HepG2 (cell line): ENCODE data around the gene DMRT1. TPM values are rescaled to one million over a fixed set of nuclear protein-coding genes. Genes with fewer than 3 reads are reported as not detected.

Experiments used
- ATAC-seq: fragments of 200-7000 bp; cut with Tn5 transposase; 3 replicates; pipeline ENCODE4 v1.9.1; 2020; ENCODE audit warnings: mild to moderate bottlenecking, moderate library complexity
- BruUV-seq: library from RNA; stranded (reverse); fragments of 400-500 nt; replicated peaks from 2 replicates; lab custom pipeline; 2021; lab: Mats Ljungman, UMichigan
- CTCF ChIA-PET: fragments of 300-600 bp; formaldehyde crosslinking; extraction: SDS; loops from one replicate; lab custom pipeline; 2021; ENCODE audit warnings: low total read pairs, inconsistent platforms, low intra/inter-chr PET ratio; lab: Yijun Ruan, JAX
- POLR2A ChIA-PET: fragments of 350-600 bp; sonication (Branson Sonifier 250); formaldehyde crosslinking; loops from one replicate; lab custom pipeline; 2020; ENCODE audit warnings: antibody characterized with exemption, inconsistent platforms; lab: Yijun Ruan, JAX
- DNase-seq: peaks from one replicate; pipeline ENCODE4 v3.0.0-alpha.2; 2015; ENCODE audit warnings: low spot score
- FAIRE-seq: peaks from 3 replicates; lab custom pipeline; 2011; peaks lifted over from hg19 to GRCh38; lab: Jason Lieb, UNC
- H2AFZ ChIP-seq: one replicate; pipeline ENCODE4 v1.6.1; 2011; ENCODE audit warnings: low read length, inconsistent platforms
- H3K27ac ChIP-seq: fragments of 300-600 bp; 3 replicates; pipeline ENCODE4 v1.8.0; 2011; ENCODE audit warnings: mixed run types, mild to moderate bottlenecking, mixed read lengths, low read length, inconsistent platforms; ENCODE audit not compliant: insufficient read depth; ENCODE audit errors: extremely low read length
- H3K27me3 ChIP-seq, 2 experiments: fragments of 200-600 bp in 1 of 2; 2 replicates in 1 of 2; 3 replicates in 1 of 2; pipeline versions ENCODE4 v1.6.0 to v1.8.0; 2011; ENCODE audit warnings: low read length in 2 of 2, mild to moderate bottlenecking in 2 of 2, moderate library complexity in 2 of 2, inconsistent platforms in 1 of 2; ENCODE audit not compliant: insufficient read depth in 2 of 2, control insufficient read depth in 1 of 2
- H3K36me3 ChIP-seq, 2 experiments: fragments of 200-600 bp in 1 of 2; replicated peaks in 1 of 2; 2 replicates in 1 of 2; 3 replicates in 1 of 2; pipeline versions ENCODE4 v1.5.1 to v1.8.0; 2011; ENCODE audit warnings: low read length in 2 of 2, inconsistent platforms in 1 of 2; ENCODE audit not compliant: insufficient read depth in 2 of 2, control insufficient read depth in 1 of 2
- H3K4me1 ChIP-seq: 2 replicates; pipeline ENCODE4 v1.5.1; 2012; ENCODE audit warnings: low read length, inconsistent platforms; ENCODE audit not compliant: insufficient read depth
- H3K4me2 ChIP-seq: 2 replicates; pipeline ENCODE4 v1.6.0; 2011; ENCODE audit warnings: low read depth, low read length, inconsistent platforms
- H3K4me3 ChIP-seq, 3 experiments: fragments of 200-600 bp in 1 of 3; sonication (generic), shearing (Covaris generic) in 1 of 3; replicated peaks in 1 of 3; 2 replicates each; pipeline ENCODE4 v1.5.1; 2011 to 2016; ENCODE audit warnings: low read length in 3 of 3, inconsistent platforms in 2 of 3, low read depth in 2 of 3, mild to moderate bottlenecking in 2 of 3, control low read depth in 1 of 3, mixed read lengths in 1 of 3; ENCODE audit not compliant: insufficient read depth in 1 of 3
- H3K79me2 ChIP-seq: one replicate; pipeline ENCODE4 v1.6.1; 2011; ENCODE audit warnings: low read length, inconsistent platforms; ENCODE audit not compliant: insufficient read depth
- H3K9ac ChIP-seq: 2 replicates; pipeline ENCODE4 v1.6.0; 2011; ENCODE audit warnings: mild to moderate bottlenecking, low read depth, low read length, inconsistent platforms; ENCODE audit not compliant: insufficient read depth
- H3K9me3 ChIP-seq: 2 replicates; pipeline ENCODE4 v1.5.1; 2012; ENCODE audit warnings: mild to moderate bottlenecking, low read length
- H4K20me1 ChIP-seq: 2 replicates; pipeline ENCODE4 v1.6.0; 2011; ENCODE audit warnings: inconsistent platforms, mild to moderate bottlenecking, low read length, moderate library complexity; ENCODE audit not compliant: insufficient read depth
- ARID2 ChIP-seq: sonication (generic); formaldehyde crosslinking; IDR thresholded peaks from 2 replicates; pipeline ENCODE4 v1.8.1; 2022; ENCODE audit warnings: mild to moderate bottlenecking, missing genetic modification reagents, borderline replicate concordance
- E2F2 ChIP-seq: sonication (generic); formaldehyde crosslinking; IDR thresholded peaks from 2 replicates; pipeline ENCODE4 v1.4.0; 2020; ENCODE audit warnings: missing genetic modification reagents, borderline replicate concordance
- MZF1 ChIP-seq: sonication (generic); formaldehyde crosslinking; IDR thresholded peaks from 2 replicates; pipeline ENCODE4 v1.8.1; 2023; ENCODE audit warnings: mild to moderate bottlenecking, missing genetic modification reagents, borderline replicate concordance
- NFYB ChIP-seq: sonication (generic); formaldehyde crosslinking; IDR thresholded peaks from 2 replicates; pipeline ENCODE4 v1.4.0; 2020; ENCODE audit warnings: missing genetic modification reagents
- NONO ChIP-seq, 2 experiments: fragments of 450-650 bp in 1 of 2; sonication (generic) in 1 of 2; formaldehyde crosslinking in 1 of 2; IDR thresholded peaks in 1 of 2; conservative IDR thresholded peaks in 1 of 2; 2 replicates each; pipeline versions ENCODE4 v1.6.1 to v1.8.0; 2017 to 2022; ENCODE audit warnings: mild to moderate bottlenecking in 1 of 2, missing genetic modification reagents in 1 of 2, moderate library complexity in 1 of 2
- RFX3 ChIP-seq: IDR thresholded peaks from 2 replicates; pipeline ENCODE4 v1.6.1; 2016; ENCODE audit warnings: missing biosample characterization, missing genetic modification reagents
- UBTF ChIP-seq: sonication (generic); formaldehyde crosslinking; IDR thresholded peaks from 2 replicates; pipeline ENCODE4 v1.4.0; 2020; ENCODE audit warnings: mild to moderate bottlenecking, missing genetic modification reagents
- YEATS4 ChIP-seq: sonication (generic); formaldehyde crosslinking; IDR thresholded peaks from 2 replicates; pipeline ENCODE4 v1.4.0; 2020; ENCODE audit warnings: missing genetic modification reagents, borderline replicate concordance
- ZEB1 ChIP-seq: IDR thresholded peaks from 2 replicates; pipeline ENCODE4 v1.6.1; 2012; ENCODE audit warnings: mild to moderate bottlenecking, low read depth, inconsistent platforms; ENCODE audit not compliant: insufficient replicate concordance
- ZFP82 ChIP-seq: sonication (generic); formaldehyde crosslinking; IDR thresholded peaks from 2 replicates; pipeline ENCODE4 v1.5.1; 2020; ENCODE audit warnings: mild to moderate bottlenecking, missing genetic modification reagents, borderline replicate concordance
- ZNF121 ChIP-seq: sonication (generic); formaldehyde crosslinking; IDR thresholded peaks from 2 replicates; pipeline ENCODE4 v1.5.0; 2020; ENCODE audit warnings: mild to moderate bottlenecking, missing genetic modification reagents
- ZNF503 ChIP-seq: sonication (generic); formaldehyde crosslinking; IDR thresholded peaks from 2 replicates; pipeline ENCODE4 v1.4.0; 2020; ENCODE audit warnings: missing genetic modification reagents
- ZNF619 ChIP-seq: sonication (generic); formaldehyde crosslinking; IDR thresholded peaks from 2 replicates; pipeline ENCODE4 v1.4.0; 2020; ENCODE audit warnings: mild to moderate bottlenecking, missing genetic modification reagents
- ZNF772 ChIP-seq: sonication (generic); formaldehyde crosslinking; IDR thresholded peaks from 2 replicates; pipeline ENCODE4 v1.5.0; 2020; ENCODE audit warnings: mild to moderate bottlenecking, missing genetic modification reagents
- ZSCAN31 ChIP-seq: sonication (generic); formaldehyde crosslinking; IDR thresholded peaks from 2 replicates; pipeline ENCODE4 v1.5.0; 2020; ENCODE audit warnings: low read depth, mild to moderate bottlenecking, missing genetic modification reagents
- WGBS: methylation state at CpG from one replicate; pipeline ENCODE4 v1.1.6; 2017; ENCODE audit warnings: low lambda C conversion rate; 5-methylcytosine and 5-hydroxymethylcytosine counted together
- in situ Hi-C: cut with HindIII; loops from 2 replicates; pipeline ENCODE4 v1.10.0; 2017; ENCODE audit warnings: low pct_unique_long_range_greater_than_20kb; ENCODE audit not compliant: extremely low pct_ligation_motif_present
- intact Hi-C: fragments of 100-400 bp; cut with micrococcal nuclease; formaldehyde crosslinking; loops from one replicate; pipeline ENCODE4 v1.10.0; 2022; ENCODE audit not compliant: unreplicated experiment
- polyA plus RNA-seq, 8 experiments: library from polyadenylated mRNA; depleted of rRNA in 3 of 8; stranded (reverse) in 7 of 8; unstranded in 1 of 8; fragments of >200 nt; fragmentation: Illumina TruSeq in 4 of 8; extraction: Trizol in 4 of 8; gene quantifications; 2 replicates each; pipeline versions ENCODE4 v1.2.1 to v1.2.3, GENCODE V29; 2011 to 2016; ENCODE audit warnings: low read depth in 4 of 8, missing spikeins in 1 of 8, mixed read lengths in 1 of 8; ENCODE audit not compliant: insufficient read depth in 1 of 8
- total RNA-seq, 5 experiments: library from RNA; depleted of rRNA; stranded (reverse); fragments of >200 nt; fragmentation: Illumina TruSeq; extraction: Trizol; gene quantifications; 2 replicates each; pipeline ENCODE4 v1.2.3, GENCODE V29; 2016; ENCODE audit warnings: low read depth in 1 of 5

DMRT1 gene
- total and polyA plus RNA-seq, 2 of the 13 experiments (the other 11 are each of a cell fraction or from before 2014, with no cell fraction given), result not detected

- TF ChIP-seq UBTF (CRISPR knock-in tag), result no peak
- no peak for TF ChIP-seq YEATS4 (CRISPR knock-in tag)
- no peak for TF ChIP-seq ARID2 (CRISPR knock-in tag)
- TF ChIP-seq MZF1 (CRISPR knock-in tag), result no peak
- no peak for TF ChIP-seq ZNF772
- no peak for TF ChIP-seq ZNF503 (CRISPR knock-in tag)
- TF ChIP-seq ZEB1, result no peak
- no peak for TF ChIP-seq ZFP82 (CRISPR knock-in tag)
Measured at GRCh38 chr9:967436-967835, 125.9 kb downstream of the DMRT1 start (continued).

- WGBS, result 5% methylated on average over 14 of the region's 15 CpGs
- Histone ChIP-seq H2AFZ (no peak overlapping the region), H3K4me2 (no peak overlapping the region), H3K79me2 (no peaks in the 10 kb centered on the region), H3K4me3 (no peak overlapping the region), H3K9ac (no peak overlapping the region), H3K27ac (no peak overlapping the region), H3K9me3 (no peaks in the 10 kb centered on the region), H3K27me3 (peaks cover 3 to 48% of the 10 kb centered on the region in 2 experiments; a peak in 4 of 5 replicates), H4K20me1 (no peaks in the 10 kb centered on the region), H3K4me1 (no peaks in the 10 kb centered on the region), H3K36me3 (no peaks in the 10 kb centered on the region)
- BruUV-seq, result no TSS peak
- DNase-seq (no peak), ATAC-seq (no peak), FAIRE-seq (no peak)
- in situ Hi-C loops, result no loop called here
- intact Hi-C loops, result no loop called here
- ChIA-PET CTCF (no interaction called here), POLR2A (no interaction called here)
- TF ChIP-seq E2F2 (CRISPR knock-in tag) (no peak), NFYB (CRISPR knock-in tag) (no peak), ZSCAN31 (no peak), ZNF121 (no peak), ZNF619 (CRISPR knock-in tag) (no peak), RFX3 (no peak), NONO (IDR thresholded peaks at IDR 0.05) (no peak), NONO (CRISPR knock-in tag; conservative IDR thresholded peaks at IDR 0.05) (no peak)
Measured at GRCh38 chr9:967903-968641, 126.6 kb downstream of the DMRT1 start.
